Ecto neural progenitor cell (in vitro differentiated cells): Measurements from ENCODE around the gene TMA7.
A peak's percentile ranks its signal among the peaks of the same experiment; 100 is the strongest.
"Not testable (repeated sequence)": the region's sequence is repeated elsewhere in the genome, so short reads cannot be mapped to it uniquely, and the experiment has no call there.

ENCODE experiments used
- DNase-seq: peaks from one replicate; pipeline ENCODE4 v3.0.0-alpha.2; 2018; ENCODE audit warnings: low spot score

TMA7 gene

DNA sequence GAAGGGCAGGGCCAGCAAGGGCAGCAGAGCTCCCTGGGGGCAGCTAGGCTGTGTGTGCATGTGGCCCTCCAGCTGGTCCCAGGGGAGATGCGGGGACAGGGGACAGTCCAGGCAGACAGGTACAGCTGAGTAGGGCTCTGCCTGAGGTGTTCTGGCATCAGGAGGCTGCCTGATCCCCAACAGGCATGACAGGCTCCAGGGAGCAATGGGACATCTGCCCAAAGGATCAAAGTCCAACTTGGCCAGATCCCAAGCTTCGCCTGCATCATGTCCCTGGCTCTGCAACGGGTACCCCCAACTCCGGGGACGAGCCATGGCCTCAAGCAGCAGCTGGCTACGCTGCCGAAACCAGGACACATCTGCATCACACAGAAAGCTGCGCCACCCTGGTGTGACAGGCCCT is 28.3 kb downstream of the TMA7 start:
- no peak for DNase-seq

DNA sequence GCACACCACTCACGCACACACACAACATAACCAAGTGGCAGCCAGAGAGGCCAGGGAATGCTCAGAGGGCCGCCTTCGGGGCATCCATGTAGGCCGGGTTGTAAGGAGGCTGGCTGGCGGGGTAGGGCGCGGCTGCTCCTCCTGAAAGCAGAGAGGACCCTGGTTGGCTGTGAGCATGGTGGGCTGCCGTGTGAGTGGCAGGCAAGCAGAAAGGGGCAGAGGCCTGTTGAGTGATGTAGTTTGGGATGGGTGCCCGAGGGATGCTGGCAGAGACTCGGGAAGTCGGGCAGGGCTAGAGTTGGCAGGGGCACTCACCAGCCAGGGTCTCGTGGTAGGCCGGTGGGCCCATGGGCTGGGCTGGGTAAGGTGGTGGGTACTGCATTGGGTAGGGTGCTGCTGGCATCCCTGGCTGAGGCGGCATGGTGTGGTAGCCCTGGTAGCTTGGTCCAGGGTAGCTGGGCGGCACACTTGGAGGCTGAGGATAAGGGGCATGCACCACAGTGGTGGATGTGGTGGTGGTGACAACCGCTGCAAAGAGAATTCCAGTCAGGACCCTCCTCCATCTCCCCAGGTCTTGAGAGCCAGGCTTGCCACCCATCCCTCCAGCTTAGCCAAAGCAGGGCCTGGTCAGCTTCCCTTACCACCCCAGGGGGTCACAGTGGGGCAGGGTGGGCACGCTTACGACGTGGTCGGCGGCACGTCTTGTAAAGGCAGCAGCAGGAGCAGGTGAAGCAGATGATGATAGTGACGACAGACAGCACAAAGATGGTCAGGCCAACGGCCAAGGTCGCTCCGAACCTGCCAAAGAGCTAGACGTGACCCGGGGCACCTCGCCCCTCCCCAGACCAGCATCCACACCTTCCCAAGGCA is 29.2 kb downstream of the TMA7 start:
- DNase-seq = no peak

GRCh38 chr3:48470286-48470685 is 30.2 kb downstream of the TMA7 start:
- no peak for DNase-seq

GRCh38 chr3:48472673-48472922 is 32.5 kb downstream of the TMA7 start:
- no peak for DNase-seq

GRCh38 chr3:48472923-48473616 is 33.0 kb downstream of the TMA7 start:
- DNase-seq = peak; percentile 94

GRCh38 chr3:48473617-48473952 is 33.5 kb downstream of the TMA7 start:
- no peak for DNase-seq

GRCh38 chr3:48474031-48474430 is 34.0 kb downstream of the TMA7 start:
- DNase-seq = not testable (repeated sequence)

- no peak for DNase-seq
Measured at GRCh38 chr3:48474619-48475018, 34.6 kb downstream of the TMA7 start.

DNA sequence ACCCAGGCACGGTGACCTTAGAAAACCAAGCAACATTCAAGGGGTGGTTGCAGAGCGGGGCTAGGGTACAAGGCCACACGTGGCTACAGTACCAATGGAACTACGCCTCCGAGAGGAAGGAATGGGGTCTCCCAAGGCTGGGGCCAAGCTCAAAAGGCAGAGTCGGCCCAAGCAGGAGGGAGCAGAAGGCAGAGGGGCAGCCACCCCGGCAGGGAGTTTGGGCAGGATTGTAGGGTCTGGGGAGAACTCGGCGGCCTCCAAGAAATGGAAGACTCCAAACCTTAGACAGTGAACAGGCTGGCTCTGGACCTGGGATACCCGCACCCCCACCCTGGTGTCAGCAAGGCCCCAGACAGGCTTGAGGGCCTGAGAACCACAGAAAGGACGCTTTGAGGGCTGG is 35.1 kb downstream of the TMA7 start:
- no peak for DNase-seq

GRCh38 chr3:48476426-48477053 is 36.5 kb downstream of the TMA7 start:
- DNase-seq = no peak

- DNase-seq = peak; percentile 46
Measured at GRCh38 chr3:48477959-48478520, 38.0 kb downstream of the TMA7 start.

- no peak for DNase-seq
Measured at GRCh38 chr3:48478626-48479555, 38.8 kb downstream of the TMA7 start.

- not testable (repeated sequence) for DNase-seq
Measured at GRCh38 chr3:48480891-48481290, 40.8 kb downstream of the TMA7 start.

DNA sequence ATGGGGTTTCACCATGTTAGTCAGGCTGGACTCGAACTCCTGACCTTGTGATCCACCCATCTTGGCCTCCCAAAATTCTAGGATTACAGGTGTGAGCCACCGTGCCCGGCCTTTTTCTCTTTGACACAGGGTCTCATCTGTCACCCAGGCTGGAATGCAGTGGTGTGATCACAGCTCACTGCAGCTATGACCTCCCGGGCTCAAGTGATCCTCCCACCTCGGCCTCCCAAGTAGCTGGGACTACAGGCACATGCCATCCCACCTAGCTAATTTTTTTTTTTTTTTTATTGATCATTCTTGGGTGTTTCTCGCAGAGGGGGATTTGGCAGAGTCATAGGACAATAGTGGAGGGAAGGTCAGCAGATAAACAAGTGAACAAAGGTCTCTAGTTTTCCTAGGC is 42.8 kb downstream of the TMA7 start:
- peak; percentile 39 for DNase-seq

- no peak for DNase-seq
Measured at GRCh38 chr3:48486952-48487351, 46.9 kb downstream of the TMA7 start.

- no peak for DNase-seq
Measured at GRCh38 chr3:48492461-48493202, 52.6 kb downstream of the TMA7 start.

GRCh38 chr3:48493203-48493501 is 53.1 kb downstream of the TMA7 start:
- no peak for DNase-seq
